Dermis microvascular lymphatic vessel endothelial cell (primary cell): Measurements from ENCODE around the gene CTCFL. TPM values are rescaled to one million over a fixed set of nuclear protein-coding genes. Genes with fewer than 3 reads are reported as not detected.

Experiments used
- DNase-seq, 2 donors: peaks; one replicate each; pipeline versions ENCODE4 v3.0.0 to v3.0.0-alpha.2; 2010; ENCODE audit warnings: low read depth in 2 of 2
- total RNA-seq: library from RNA; depleted of rRNA; stranded (reverse); fragments of >200 nt; gene quantifications from 2 replicates; pipeline ENCODE4 v1.2.1, GENCODE V29; 2014

Gene CTCFL
- total RNA-seq, 1 donor from 2014 or later = not detected

DNA sequence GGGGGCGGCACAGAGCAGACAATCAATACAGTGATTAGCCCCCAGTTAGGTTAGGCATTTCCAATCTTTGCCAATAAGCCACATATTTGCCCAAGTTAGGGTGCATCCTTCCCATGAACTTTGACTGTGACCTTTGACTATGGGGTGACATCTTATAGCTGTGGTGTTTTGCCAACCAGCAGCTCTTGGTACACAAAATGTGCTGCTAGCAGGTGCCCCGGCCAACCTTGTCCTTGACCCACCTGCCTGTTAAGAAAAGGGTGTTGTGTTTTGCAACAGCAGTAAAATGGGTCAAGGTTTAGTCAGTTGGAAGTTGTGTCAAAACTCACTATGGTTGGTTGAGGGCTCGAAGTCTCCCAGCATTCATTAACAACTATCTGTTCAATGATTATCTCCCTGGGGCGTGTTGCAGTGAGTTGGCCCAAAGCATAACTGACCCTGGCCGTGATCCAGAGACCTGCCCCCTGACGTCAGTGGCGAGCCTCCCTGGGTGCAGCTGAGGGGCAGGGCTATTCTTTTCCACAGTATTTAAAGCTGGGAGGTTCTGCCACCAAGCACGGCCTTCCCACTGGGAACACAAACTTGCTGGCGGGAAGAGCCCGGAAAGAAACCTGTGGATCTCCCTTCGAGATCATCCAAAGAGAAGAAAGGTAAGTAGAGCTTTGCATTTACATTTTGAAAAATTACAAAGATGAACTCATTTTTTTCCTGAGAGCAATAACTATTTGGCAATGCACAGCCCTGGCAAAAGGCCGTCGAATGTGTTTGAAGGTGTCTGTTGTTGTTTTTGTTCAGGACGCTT lies 35.8 kb upstream of the CTCFL start, which contains the start of gene PCK1:
TSS of gene PCK1 (plus strand) at position 557 of the 802 bp plus-strand sequence. CDS start 302 bp downstream, outside the sequence.
- no peak for DNase-seq

GRCh38 chr20:57559658-57560553 lies 35.0 kb upstream of the CTCFL start:
- no peak for DNase-seq

DNA sequence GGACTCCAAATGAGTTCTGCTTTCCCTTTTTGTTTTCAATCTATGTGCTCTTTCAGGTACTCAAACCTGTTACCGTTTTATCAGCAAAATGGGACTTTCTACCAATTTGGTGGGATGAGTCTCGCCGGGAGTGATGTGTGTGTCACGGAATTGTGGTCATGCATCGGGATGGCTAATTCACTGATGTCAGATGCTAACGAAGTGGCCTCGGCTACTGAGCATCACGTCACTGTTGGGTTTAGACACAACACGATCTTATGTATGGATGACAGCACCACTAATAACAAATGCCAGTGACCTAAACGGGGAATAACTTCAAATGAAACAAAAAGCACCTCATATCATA lies 34.3 kb upstream of the CTCFL start:
- DNase-seq = no peak

DNA sequence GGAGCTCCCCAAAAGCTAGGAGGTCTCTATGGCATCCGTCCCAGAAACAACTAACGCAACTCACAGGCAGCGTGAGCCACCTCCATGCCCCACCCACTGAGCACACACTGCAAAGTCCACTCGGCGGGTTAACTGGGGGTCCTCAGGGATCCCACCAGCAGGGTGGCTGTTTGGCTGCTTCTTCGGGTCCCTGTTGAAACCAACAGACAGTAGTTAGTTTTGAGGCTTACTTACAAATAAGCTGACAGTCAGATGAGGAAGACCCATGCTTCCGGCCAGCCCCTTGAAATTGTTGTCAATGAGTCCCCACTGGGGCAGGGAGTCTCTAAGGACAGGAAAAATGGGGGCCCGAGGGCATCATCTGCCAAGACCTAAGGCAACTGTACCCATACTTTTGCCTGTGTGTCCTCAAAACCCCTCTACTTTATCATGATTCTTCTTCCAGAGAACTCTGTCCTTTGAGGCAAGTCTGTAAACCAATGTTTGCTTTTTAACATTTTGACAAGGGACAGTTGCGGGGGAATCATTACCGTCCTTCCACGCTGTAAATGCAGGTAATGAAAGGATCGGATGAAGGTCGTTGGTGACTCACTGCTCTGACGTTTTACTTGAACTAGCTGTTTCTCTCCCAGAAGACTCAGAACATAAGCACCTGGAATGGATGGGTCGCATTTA lies 33.8 kb upstream of the CTCFL start:
- no peak for DNase-seq

GRCh38 chr20:57557926-57558613 lies 33.1 kb upstream of the CTCFL start:
- DNase-seq = no peak

DNA sequence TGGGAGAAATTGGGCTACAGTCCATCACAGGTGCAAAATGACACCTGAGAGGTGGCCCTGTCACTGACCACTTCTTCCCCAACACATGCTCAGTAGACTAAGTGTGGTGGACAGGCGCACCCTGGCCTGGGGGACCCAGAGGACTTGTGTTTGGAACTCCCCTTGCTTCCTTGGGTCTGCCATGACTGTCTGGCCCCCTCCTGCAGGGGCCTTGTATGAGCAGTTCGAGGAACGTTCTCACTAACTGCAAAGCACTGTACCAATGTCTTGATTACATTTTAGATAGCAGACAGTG lies 32.0 kb upstream of the CTCFL start:
- no peak for DNase-seq

DNA sequence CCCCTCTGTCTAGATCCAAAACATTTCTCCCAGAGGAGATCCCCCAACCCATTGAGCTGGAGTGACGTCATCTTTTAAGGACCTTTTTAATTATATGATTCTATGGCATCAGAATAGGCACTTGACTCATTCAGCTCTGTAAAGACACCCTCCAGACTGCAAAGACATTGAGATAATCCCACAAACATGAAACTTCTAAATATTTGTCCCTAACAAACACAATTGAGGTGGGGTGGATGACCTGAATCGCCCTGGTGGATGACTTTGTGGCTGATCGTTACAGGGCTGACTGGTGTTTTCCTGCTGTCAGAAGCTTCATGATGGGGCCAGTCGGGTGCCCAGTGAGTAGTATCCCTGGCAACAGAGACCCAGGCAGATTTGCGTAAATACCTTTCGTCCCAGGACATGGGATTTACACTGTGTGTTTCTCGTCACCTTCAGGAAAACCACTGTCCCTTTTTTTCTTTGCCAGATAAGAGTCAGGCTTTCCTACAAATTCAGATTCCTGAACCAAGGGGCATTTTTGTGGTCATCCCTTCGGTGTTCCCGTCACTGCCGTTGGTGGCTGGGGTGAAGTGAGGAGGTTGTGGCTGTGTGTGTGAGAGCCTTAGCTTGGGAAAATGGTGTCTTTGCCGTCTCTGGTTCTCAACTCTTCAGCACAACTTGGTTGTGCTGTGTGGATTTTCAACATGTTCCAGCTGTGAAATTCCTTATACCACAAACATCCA lies 30.7 kb upstream of the CTCFL start:
- DNase-seq = no peak

- no peak for DNase-seq
Measured at GRCh38 chr20:57553376-57554018, 28.6 kb upstream of the CTCFL start.

GRCh38 chr20:57552471-57552870 lies 27.5 kb upstream of the CTCFL start:
- no peak for DNase-seq

DNA sequence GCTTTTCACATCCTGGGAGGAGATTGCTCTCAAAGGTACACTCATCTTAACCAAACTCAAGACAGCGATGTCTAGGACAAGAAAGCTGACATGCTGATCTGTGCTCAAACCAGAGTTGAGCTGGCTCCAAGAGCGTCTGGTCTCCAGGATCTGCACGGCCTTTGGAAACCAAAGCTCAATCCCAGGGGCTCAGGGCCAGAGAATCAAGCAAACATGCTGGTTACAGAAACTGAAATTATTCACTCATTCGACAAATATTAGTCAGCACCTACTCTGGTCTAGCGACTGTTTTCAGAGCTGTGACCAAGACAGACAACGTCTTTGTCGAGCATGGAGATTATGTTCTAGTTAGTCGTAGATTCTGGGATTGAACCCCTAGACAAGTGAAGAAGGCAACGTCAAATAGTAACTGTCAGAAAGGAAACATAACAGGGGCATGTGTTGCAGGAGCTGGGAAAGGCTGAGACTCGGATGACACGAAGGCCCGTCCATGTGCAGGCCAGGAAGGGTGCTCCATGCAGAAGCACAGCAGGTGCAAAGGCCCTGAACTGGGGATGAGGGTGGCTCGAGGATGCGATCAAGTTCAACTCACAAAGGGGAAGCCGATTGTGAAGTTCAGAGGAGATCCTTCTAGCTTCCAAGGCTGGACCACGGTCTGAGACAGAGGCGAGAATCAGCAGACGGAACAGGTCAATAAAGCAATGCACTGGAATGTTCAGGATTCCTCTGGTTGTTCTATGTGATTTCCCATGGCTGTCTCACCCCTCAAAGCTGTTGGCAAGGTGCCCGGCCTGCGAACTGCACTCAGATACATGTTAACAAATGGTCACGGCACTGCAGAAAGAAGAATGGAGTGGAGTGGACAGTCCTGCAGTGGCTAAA lies 23.5 kb upstream of the CTCFL start:
- no peak for DNase-seq

- DNase-seq = no peak
Measured at GRCh38 chr20:57546956-57547649, 22.2 kb upstream of the CTCFL start.

GRCh38 chr20:57545927-57546662 lies 21.2 kb upstream of the CTCFL start:
- no peak for DNase-seq

DNA sequence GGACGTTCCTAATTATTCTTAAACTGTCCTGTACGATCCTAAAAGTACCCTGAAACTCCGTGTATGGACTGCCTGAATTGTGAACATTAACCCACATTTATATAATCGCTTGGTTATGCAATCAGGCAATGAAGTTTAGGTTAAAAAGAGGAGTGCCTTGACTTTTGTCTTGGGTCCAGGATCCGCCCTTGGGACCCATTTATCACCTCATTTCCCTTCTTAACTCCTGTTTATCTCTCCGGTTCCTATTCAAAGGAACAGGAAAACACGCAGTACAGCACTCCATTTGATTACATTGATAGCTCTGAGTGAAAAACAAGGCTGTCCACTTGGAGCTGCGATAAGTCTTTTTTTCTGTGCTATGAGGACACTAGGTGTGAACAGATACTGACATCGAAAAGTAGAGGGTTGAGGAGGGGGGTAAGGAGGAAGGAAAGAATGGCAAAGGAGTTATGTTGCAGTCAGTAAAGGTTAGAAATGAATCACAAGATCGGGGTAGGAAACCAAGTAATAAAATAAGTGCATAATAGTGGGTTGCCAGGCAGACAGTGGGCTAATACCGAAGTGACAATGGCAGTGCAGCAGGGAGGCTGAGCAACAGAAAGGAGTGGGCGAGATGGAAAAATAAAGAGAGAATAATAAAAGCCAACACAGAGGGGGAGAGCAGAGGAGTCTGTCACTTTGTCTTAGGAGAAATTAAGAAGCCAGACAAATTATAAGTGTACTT lies 20.1 kb upstream of the CTCFL start:
- DNase-seq = no peak

DNA sequence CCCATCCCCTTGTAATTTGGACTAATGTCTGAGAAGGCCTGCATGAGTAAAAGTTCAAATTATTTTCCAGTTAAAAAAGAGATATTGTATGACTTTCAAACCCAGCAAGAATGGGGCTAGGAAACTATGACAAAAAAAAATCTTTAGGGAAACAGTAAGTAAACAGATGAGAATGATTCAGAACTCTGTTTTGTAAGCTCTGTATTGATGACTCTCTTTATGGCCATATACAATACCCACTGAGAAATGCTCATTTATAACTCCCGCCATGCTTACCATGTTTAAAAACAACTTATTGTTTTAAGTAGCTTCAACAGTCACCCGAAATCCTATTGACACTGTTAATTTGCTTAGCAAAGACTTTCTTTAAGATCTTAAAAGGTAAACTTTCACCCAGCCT lies 18.8 kb upstream of the CTCFL start:
- DNase-seq = no peak

DNA sequence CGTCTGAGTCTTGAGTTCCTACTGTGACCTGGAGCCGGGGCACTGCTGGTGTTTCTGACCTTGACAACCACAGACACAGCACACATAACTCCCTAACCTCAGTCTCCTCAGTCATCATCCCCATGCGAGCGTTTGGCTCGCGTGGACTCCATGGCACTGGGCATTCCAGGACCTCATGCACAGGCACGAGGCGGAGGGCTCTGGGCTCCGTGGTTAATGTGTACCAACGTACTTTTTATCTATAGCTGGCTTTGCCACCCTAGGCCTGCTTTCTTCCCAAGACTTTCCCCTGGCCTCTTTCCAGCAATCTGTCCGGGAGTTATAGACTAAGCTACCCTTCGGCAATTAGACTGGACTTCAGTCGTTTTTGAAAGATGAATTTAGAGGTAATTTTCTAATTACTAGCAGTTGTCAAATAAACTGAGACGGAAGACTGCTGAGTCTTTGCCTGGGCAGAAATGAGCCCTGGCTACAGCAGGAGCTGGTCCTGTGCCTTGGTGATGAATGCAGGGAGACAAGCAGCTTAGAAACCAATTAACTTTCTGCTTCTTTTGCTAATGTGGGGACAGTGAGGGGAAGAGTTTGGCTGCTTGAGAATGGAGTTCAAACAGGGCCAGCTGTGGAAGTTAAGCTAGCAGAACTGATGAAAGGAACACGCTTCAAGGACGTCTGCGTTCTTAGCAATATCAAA lies 16.1 kb upstream of the CTCFL start:
- no peak for DNase-seq

- no peak for DNase-seq
Measured at GRCh38 chr20:57539889-57540288, 14.9 kb upstream of the CTCFL start.

DNA sequence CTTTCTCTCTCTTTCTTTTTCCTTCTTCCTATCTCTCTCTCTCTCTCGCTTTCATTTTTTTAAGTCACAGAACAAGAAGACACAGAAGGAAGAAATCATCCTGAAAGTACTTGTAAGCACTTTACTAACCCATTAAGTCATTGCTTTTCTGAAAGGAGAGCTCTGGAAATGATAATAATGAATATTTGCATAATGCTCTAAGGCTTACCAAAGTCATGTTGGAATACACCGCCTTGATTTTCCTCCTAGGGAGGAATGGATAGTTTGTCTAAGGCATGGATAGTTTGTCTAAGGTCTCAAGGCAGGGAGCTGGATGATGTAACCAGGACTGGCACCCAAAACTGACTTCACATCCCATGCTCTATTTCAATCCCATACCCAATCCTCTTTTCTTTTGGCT lies 12.9 kb upstream of the CTCFL start:
- DNase-seq = no peak
